GM11168 (cell line): Measurements from ENCODE around the gene FIBP.

ENCODE experiments used
- in situ Hi-C: fragments of 300-500 bp; cut with MboI; formaldehyde crosslinking; loops from one replicate; pipeline ENCODE4 v1.12.0; 2022; ENCODE audit warnings: low sequenced_read_pairs; ENCODE audit not compliant: unreplicated experiment

The FIBP gene

GRCh38 chr11:65915821-65916251 is 27.6 kb upstream of the FIBP start:
- in situ Hi-C loops = no loop called here

GRCh38 chr11:65915101-65915820 is 27.0 kb upstream of the FIBP start:
- in situ Hi-C loops = no loop called here

- in situ Hi-C loops = no loop called here
Measured at GRCh38 chr11:65912845-65913244, 24.6 kb upstream of the FIBP start.

GRCh38 chr11:65911682-65912568 is 23.7 kb upstream of the FIBP start:
- in situ Hi-C loops = no loop called here

- in situ Hi-C loops = no loop called here
Measured at GRCh38 chr11:65907878-65908277, 19.6 kb upstream of the FIBP start.

GRCh38 chr11:65906602-65907001 is 18.3 kb upstream of the FIBP start:
- in situ Hi-C loops = no loop called here

- in situ Hi-C loops = no loop called here
Measured at GRCh38 chr11:65903715-65904114, 15.4 kb upstream of the FIBP start.

GRCh38 chr11:65903068-65903481 is 14.8 kb upstream of the FIBP start:
- in situ Hi-C loops = no loop called here

GRCh38 chr11:65900899-65901180 is 12.6 kb upstream of the FIBP start:
- in situ Hi-C loops = no loop called here

- in situ Hi-C loops = no loop called here
Measured at GRCh38 chr11:65900125-65900898, 12.0 kb upstream of the FIBP start, which contains the start of gene FOSL1. TSS of gene FOSL1 (minus strand) at chr11:65900388. CDS start at chr11:65900339, 49 bp downstream.

- in situ Hi-C loops = no loop called here
Measured at GRCh38 chr11:65899356-65900124, 11.3 kb upstream of the FIBP start.

- in situ Hi-C loops = no loop called here
Measured at GRCh38 chr11:65898656-65899355, 10.5 kb upstream of the FIBP start.

GRCh38 chr11:65897020-65897471 is 8.8 kb upstream of the FIBP start:
- in situ Hi-C loops = no loop called here

GRCh38 chr11:65896034-65896999 is 8.0 kb upstream of the FIBP start:
- in situ Hi-C loops = no loop called here

GRCh38 chr11:65895482-65895981 is 7.3 kb upstream of the FIBP start:
- in situ Hi-C loops = no loop called here

- in situ Hi-C loops = no loop called here
Measured at GRCh38 chr11:65894034-65894591, 5.8 kb upstream of the FIBP start.

- in situ Hi-C loops = no loop called here
Measured at GRCh38 chr11:65892661-65893317, 4.5 kb upstream of the FIBP start.
